DMS114 treated with DMSO at 0.1 percent for 48 hours (cell line): ENCODE results near the gene OGFOD1.
"Not testable (repeated sequence)": the region's sequence is repeated elsewhere in the genome, so short reads cannot be mapped to it uniquely, and the experiment has no call there.

Source experiments
- DNase-seq: peaks from one replicate; lab custom pipeline; 2025; ENCODE audit not compliant: unreplicated experiment; lab: John Stamatoyannopoulos, UW

The OGFOD1 gene

GRCh38 chr16:56479469-56479868, 28.1 kb downstream of the OGFOD1 start:
- no peak for DNase-seq

- DNase-seq: no peak
Measured at GRCh38 chr16:56480776-56481467, 29.6 kb downstream of the OGFOD1 start.

GRCh38 chr16:56481468-56482122, 30.2 kb downstream of the OGFOD1 start:
- no peak for DNase-seq

- no peak for DNase-seq
Measured at GRCh38 chr16:56482683-56483236, 31.4 kb downstream of the OGFOD1 start.

- DNase-seq: no peak
Measured at GRCh38 chr16:56483394-56483793, 32.0 kb downstream of the OGFOD1 start.

GRCh38 chr16:56488035-56488434, 36.7 kb downstream of the OGFOD1 start:
- DNase-seq: no peak

GRCh38 chr16:56488868-56489267, 37.5 kb downstream of the OGFOD1 start:
- not testable (repeated sequence) for DNase-seq

- no peak for DNase-seq
Measured at GRCh38 chr16:56491657-56492261, 40.4 kb downstream of the OGFOD1 start.

GRCh38 chr16:56493126-56493525, 41.8 kb downstream of the OGFOD1 start:
- DNase-seq: no peak

GRCh38 chr16:56493815-56494214, 42.5 kb downstream of the OGFOD1 start:
- DNase-seq: no peak

GRCh38 chr16:56505181-56505580, 53.8 kb downstream of the OGFOD1 start:
- DNase-seq: no peak

- DNase-seq: no peak
Measured at GRCh38 chr16:56506941-56507340, 55.6 kb downstream of the OGFOD1 start.

- DNase-seq: no peak
Measured at GRCh38 chr16:56510544-56510943, 59.2 kb downstream of the OGFOD1 start.

GRCh38 chr16:56512025-56512424, 60.7 kb downstream of the OGFOD1 start:
- DNase-seq: no peak

GRCh38 chr16:56513091-56513490, 61.7 kb downstream of the OGFOD1 start:
- no peak for DNase-seq

GRCh38 chr16:56513972-56514371, 62.6 kb downstream of the OGFOD1 start:
- peak; percentile 53 for DNase-seq

- no peak for DNase-seq
Measured at GRCh38 chr16:56514845-56515244, 63.5 kb downstream of the OGFOD1 start.

- no peak for DNase-seq
Measured at GRCh38 chr16:56515665-56516064, 64.3 kb downstream of the OGFOD1 start.

- no peak for DNase-seq
Measured at GRCh38 chr16:56517206-56517605, 65.9 kb downstream of the OGFOD1 start.

GRCh38 chr16:56518425-56518824, 67.1 kb downstream of the OGFOD1 start:
- DNase-seq: no peak

- peak; percentile 83 for DNase-seq
Measured at GRCh38 chr16:56519459-56520250, 68.3 kb downstream of the OGFOD1 start, which contains the start of gene BBS2. Gene BBS2, minus strand, starts transcription at chr16:56520024. Its CDS starts 162 bp downstream, at chr16:56519862.
